ENCODE measurements around the gene OPALIN.

DNA sequence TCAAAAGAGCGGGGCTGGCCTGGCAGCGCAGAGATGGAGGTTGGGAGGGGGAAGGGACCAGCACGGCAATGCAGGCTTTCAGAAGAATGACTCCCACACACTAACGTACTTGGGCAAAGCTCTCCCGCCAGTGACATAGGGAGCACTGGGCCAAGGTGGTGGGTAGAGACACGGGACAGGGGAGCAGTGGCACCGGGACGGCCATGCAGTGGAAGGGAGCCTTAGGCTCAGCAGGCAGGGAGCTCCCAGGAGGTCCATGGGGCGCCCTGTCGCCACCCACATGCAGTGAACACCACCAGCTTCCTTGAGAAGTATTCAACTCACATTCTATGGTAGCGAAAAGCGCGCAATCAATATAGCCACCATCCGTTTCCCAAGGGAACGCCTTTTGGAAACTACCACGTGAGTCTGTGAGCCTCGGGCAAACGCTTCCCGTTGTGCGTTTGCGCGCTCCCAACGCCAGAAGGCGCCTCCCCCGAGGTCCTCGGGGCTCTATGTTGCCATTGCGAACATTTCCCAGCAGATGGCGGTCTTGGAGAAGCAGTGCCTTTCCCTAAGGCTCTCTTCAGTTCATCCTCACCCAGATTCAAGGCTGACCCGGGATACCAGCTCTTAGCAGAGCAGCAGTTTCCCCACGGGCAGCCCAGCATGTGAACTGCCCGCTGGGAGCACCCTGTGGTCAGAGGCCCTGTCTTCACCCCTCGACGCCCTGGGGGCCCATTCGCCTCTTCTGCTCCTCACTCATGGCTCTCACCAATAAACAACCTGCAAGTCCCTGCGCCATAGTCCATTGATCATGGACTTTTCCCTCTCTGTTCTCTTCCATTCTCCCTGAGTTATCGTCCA, 16.4 kb upstream of the OPALIN start:
- no peak for TF ChIP-seq POLR2A (IDR thresholded peaks at IDR 0.05; ENCODE audit: low read depth, low read length)
- no peak for TF ChIP-seq POLR2AphosphoS5 (IDR thresholded peaks at IDR 0.05; ENCODE audit: low read depth, low read length)
- TF ChIP-seq TAF1 (IDR thresholded peaks at IDR 0.05; ENCODE audit: borderline replicate concordance, low read depth, low read length): no peak

Data from GM12892 (cell line).